Fibroblast of pulmonary artery (primary cell): Measurements from ENCODE around the gene CEP192.
A peak's percentile ranks its signal among the peaks of the same experiment; 100 is the strongest.

Experiments
- DNase-seq: peaks from one replicate; pipeline ENCODE4 v3.0.0-alpha.2; 2010; ENCODE audit warnings: low read depth
- H3K4me3 ChIP-seq: replicated peaks from 2 replicates; pipeline ENCODE4 v1.5.1; 2011; ENCODE audit warnings: low read depth, mild to moderate bottlenecking, control low read depth, low read length, moderate library complexity
- TF ChIP-seq, protein P1 (sequence below): IDR thresholded peaks from 2 replicates; pipeline ENCODE4 v1.5.1; 2011; ENCODE audit warnings: mild to moderate bottlenecking, control low read depth, low read length, inconsistent platforms; ENCODE audit errors: missing control alignments

CEP192 gene

DNA sequence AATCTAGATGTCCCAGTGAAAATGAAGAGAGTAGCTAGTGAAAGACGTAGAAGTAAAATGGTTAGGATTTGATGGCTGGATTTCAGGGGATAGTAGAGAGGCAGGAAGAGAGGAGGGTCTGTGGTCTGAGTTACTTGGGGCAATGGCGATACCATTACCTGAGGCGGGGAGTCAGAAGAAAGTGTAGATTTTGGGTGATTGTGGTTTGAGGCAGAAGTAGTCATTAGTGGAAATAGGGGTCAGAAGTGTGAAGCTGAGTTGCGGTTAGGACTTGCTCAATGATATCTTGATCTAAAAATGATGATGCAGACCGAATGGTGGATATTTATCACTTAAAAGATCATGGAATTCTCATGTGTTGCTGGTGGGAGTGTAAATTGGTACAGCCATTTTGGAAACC lies 41.0 kb downstream of the CEP192 start:
- no peak overlapping the region for H3K4me3 ChIP-seq
- TF ChIP-seq, protein P1, sequence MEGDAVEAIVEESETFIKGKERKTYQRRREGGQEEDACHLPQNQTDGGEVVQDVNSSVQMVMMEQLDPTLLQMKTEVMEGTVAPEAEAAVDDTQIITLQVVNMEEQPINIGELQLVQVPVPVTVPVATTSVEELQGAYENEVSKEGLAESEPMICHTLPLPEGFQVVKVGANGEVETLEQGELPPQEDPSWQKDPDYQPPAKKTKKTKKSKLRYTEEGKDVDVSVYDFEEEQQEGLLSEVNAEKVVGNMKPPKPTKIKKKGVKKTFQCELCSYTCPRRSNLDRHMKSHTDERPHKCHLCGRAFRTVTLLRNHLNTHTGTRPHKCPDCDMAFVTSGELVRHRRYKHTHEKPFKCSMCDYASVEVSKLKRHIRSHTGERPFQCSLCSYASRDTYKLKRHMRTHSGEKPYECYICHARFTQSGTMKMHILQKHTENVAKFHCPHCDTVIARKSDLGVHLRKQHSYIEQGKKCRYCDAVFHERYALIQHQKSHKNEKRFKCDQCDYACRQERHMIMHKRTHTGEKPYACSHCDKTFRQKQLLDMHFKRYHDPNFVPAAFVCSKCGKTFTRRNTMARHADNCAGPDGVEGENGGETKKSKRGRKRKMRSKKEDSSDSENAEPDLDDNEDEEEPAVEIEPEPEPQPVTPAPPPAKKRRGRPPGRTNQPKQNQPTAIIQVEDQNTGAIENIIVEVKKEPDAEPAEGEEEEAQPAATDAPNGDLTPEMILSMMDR: no peak
- DNase-seq: no peak

DNA sequence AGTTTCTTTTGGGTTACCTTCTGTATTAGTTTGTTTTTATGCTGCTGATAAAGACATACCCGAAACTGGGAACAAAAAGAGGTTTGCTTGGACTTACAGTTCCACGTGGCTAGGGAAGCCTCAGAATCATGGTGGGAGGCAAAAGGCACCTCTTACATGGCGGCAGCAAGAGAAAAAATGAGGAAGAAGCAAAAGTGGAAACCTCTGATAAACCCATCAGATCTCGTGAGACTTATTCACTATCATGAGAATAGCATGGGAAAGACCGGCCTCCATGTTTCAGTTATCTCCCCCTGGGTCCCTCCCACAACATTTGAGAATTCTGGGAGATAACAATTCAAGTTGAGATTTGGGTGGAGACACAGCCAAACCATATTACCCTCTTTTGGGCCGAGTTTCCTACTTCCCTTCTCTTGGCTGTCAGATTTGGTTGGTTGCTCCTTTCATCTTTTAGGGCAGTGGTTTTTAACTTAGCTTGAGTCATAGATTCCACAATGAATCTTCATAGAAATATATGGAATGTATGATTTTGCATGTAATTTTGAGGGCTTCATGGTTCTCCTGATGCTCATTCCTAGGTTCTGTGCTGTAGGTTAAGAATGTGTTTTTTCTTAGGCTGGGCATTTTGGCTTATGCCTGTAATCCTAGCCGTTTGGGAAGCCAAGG lies 44.2 kb downstream of the CEP192 start:
- no peak overlapping the region for H3K4me3 ChIP-seq
- TF ChIP-seq, protein P1: no peak
- DNase-seq: peak; percentile 2

DNA sequence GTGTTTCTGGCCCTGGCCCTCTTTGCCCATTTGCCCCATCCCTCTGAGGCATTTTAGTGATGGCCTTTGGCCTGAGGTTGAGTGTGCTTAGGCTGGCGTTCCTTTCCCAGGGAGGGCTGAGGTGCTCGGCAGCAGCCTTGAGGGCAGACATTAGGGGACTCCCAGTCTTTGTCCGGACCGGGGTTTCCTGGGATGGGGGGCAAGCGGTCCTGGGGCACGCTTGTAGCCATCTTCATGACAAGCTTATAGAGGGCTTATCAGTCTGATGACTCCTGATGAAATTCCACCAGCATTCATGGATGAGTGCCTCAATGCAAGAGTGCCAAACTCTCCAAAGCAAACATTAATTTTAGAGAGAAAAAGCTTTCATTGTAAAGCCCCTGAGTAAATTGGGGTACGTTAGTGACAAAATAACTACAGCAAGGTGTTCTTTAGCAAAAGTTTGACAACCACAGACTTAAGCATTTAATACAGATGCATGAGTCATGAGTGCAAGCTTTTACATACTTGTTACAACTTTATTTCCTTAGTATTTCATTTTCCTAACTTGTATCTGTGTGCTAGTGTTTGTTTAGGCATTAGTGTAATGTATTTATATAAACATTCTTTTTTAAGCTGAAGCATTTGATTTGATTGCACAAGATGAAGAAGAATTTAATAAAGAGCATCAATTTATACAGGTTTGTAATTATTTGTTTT lies 45.6 kb downstream of the CEP192 start:
- no peak overlapping the region for H3K4me3 ChIP-seq
- TF ChIP-seq, protein P1: no peak
- peak; percentile 3 for DNase-seq

DNA sequence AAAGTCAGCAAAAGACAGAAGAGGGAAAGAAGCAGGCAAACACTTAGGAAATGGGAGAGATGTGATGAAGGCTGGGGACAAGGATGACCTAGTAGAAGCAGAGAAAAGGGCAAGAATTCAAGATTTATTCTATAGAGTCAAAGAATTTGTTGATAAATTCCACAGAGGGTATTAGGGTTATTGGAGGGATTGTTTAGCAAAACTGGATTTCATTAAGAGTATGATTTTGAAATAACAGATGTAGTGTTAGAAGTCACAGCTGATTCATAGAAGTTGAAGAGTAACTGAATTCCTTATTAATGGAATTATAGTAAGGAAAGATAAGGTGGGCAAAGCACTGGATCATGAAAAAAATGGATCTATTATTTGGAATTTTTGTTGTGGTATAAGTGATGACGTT lies 48.6 kb downstream of the CEP192 start:
- DNase-seq: no peak
- TF ChIP-seq, protein P1: no peak
- H3K4me3 ChIP-seq: no peak overlapping the region

DNA sequence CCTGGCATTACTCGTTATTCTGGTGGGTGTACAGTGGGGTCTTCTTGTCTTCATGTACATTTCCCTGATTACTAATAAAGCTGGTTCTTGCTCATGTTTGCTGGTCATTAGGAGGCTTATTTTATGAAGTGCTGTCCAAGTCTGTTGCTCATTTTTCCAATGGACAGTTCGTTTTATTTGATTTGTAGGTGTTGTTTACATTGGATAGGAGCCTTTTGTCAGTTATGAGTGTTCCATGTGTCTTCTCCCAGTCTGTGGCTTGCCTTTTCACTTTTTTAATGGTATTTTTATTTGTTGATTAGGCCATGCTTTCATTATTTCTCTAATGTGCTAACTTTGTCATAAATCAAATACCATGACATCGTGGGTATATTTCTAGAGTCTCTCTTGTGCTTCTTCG lies 51.9 kb downstream of the CEP192 start:
- H3K4me3 ChIP-seq: no peak overlapping the region
- TF ChIP-seq, protein P1: no peak
- no peak for DNase-seq

DNA sequence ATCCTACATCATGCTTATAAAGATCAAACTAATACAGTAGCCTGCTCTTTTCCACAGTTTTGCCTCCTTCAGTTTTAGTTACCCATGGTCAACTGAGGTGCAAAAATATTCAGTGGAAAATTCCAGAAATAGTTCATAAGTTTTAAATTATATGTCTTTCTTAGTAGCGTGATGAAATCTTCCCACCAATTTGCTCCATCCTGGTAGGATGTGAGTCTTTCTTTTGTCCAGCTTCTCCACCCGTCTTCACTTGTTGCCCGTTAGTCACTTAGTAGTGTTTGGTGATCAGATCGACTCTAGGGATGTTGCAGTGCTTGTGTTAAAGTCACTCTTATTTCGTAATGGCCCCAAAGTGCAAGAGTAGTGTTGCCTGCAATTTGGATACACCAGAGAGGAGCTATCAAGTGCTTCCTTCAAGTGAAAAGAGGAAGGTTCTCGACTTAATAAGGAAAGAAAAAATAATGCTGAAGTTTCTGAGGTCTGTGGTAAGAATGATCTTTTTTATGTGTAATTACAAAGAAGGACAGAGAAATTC lies 57.0 kb downstream of the CEP192 start:
- DNase-seq: no peak
- TF ChIP-seq, protein P1: no peak
- H3K4me3 ChIP-seq: no peak overlapping the region
